LNCAP (cell line): ENCODE results near the gene TGFBR3.

ENCODE experiments used
- CTCF ChIP-seq: fragments of 450-650 bp; IDR thresholded peaks from 2 replicates; pipeline ENCODE4 v1.5.1; 2017; ENCODE audit warnings: mild to moderate bottlenecking

Gene TGFBR3

GRCh38 chr1:91799159-91799558 is 86.8 kb downstream of the TGFBR3 start:
- TF ChIP-seq CTCF, result no peak

- no peak for TF ChIP-seq CTCF
Observed at GRCh38 chr1:91798740-91799139, 87.2 kb downstream of the TGFBR3 start.

- TF ChIP-seq CTCF, result no peak
Observed at GRCh38 chr1:91798241-91798648, 87.7 kb downstream of the TGFBR3 start.

- no peak for TF ChIP-seq CTCF
Observed at GRCh38 chr1:91797164-91797563, 88.8 kb downstream of the TGFBR3 start.

- TF ChIP-seq CTCF, result no peak
Observed at GRCh38 chr1:91796390-91796654, 89.6 kb downstream of the TGFBR3 start.

- TF ChIP-seq CTCF, result no peak
Observed at GRCh38 chr1:91795591-91796389, 90.2 kb downstream of the TGFBR3 start.

GRCh38 chr1:91793877-91794276 is 92.1 kb downstream of the TGFBR3 start:
- no peak for TF ChIP-seq CTCF

GRCh38 chr1:91793189-91793588 is 92.8 kb downstream of the TGFBR3 start:
- TF ChIP-seq CTCF, result no peak
